PFSK-1 (cell line): ENCODE measurements around the gene APELA.

Source experiments
- FOXP2 ChIP-seq: optimal IDR thresholded peaks from 2 replicates; pipeline ENCODE3; 2011; ENCODE audit warnings: borderline replicate concordance, control low read depth, inconsistent platforms; ENCODE audit not compliant: insufficient read depth; ENCODE audit errors: extremely low read length, extremely low read depth
- SIN3A ChIP-seq: IDR thresholded peaks from 2 replicates; pipeline ENCODE4 v1.6.1; 2012; ENCODE audit warnings: mild to moderate bottlenecking, low read length, moderate library complexity, borderline replicate concordance; ENCODE audit not compliant: insufficient read depth
- TAF1 ChIP-seq: IDR thresholded peaks from 2 replicates; pipeline ENCODE4 v1.6.1; 2012; ENCODE audit warnings: low read length, control low read depth, borderline replicate concordance; ENCODE audit not compliant: insufficient read depth

DNA sequence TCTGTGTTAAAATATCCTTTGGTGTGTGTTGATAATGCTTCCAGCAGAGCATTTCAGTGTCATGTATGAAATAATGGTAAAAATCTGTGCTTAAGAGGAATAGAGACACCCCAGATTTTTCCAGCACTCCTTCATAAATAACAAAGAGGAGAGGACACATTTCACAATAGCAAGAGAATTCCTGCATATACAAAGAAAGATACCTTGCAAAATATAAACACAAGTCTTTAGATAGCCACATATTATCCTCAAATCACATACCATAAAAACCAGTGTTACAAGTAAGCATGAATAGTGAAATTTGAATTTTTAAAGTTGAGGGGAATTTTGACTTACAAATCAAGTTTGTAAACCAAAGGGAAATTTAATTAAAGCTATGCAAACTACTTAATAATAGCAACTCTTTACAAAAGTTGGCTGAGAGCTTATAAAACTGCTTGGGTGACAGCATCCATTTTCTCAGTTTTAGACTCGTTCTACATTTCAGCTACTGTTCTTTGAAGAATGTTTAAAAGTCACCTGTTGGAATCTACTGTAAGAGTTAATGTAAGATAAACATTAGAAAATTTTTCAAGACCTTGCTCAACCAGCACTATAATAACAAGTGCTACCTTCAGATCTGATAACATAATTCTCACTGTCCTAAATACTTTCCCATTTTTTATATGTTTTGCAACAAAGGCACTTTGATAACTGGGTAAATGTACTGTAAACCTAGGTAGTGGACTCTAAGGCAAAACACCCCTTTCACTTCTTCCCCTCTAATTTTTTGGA, 3.7 kb downstream of the APELA start:
- TF ChIP-seq TAF1 (no peak), FOXP2 (no peak), SIN3A (no peak)
